Esophagus muscularis mucosa (tissue), 3 donors: Measurements from ENCODE around the gene EIF4E2.

Source experiments
- CTCF ChIP-seq, 3 experiments: fragments of 200-600 bp in 2 of 3; fragments of 450-650 bp in 1 of 3; sonication (generic) in 2 of 3; IDR thresholded peaks; one replicate each; pipeline ENCODE4 v1.5.1; 2017 to 2019; ENCODE audit warnings: antibody characterized with exemption in 3 of 3, mild to moderate bottlenecking in 2 of 3, moderate library complexity in 1 of 3
- POLR2A ChIP-seq: fragments of 450-650 bp; IDR thresholded peaks from one replicate; pipeline ENCODE4 v1.6.1; 2017; ENCODE audit warnings: antibody characterized with exemption, moderate library complexity, mild to moderate bottlenecking, low read depth
- POLR2AphosphoS5 ChIP-seq, 2 donors: sonication (generic); formaldehyde crosslinking; IDR thresholded peaks; one replicate each; pipeline ENCODE4 v1.6.1; 2017; ENCODE audit warnings: antibody characterized with exemption in 2 of 2

- TF ChIP-seq CTCF (IDR thresholded peaks at IDR 0.05) (no peak), POLR2AphosphoS5 (IDR thresholded peaks at IDR 0.05) (no peak), POLR2A (no peak)
These were observed 10.9 kb upstream of the EIF4E2 start, which contains the start of gene CHRNG for GRCh38 chr2:232539298-232540231.
